CD14-positive monocyte (primary cell): ENCODE results near the gene BCL2L2. TPM values are rescaled to one million over a fixed set of nuclear protein-coding genes. Genes with fewer than 3 reads are reported as not detected.

Experiments
- DNase-seq, 3 donors: peaks; one replicate each; pipeline ENCODE4 v3.0.0-alpha.2; 2011 to 2022
- H2AFZ ChIP-seq: 2 replicates; pipeline ENCODE4 v1.6.0; 2012; ENCODE audit warnings: mild to moderate bottlenecking, low read depth, low read length, inconsistent platforms; ENCODE audit not compliant: insufficient read depth, poor library complexity, severe bottlenecking
- H3K27ac ChIP-seq, 2 donors: 1 replicate in 1 of 2; 2 replicates in 1 of 2; pipeline ENCODE4 v1.5.1; 2012 to 2013; ENCODE audit warnings: low read length in 2 of 2, control low read depth in 1 of 2, inconsistent platforms in 1 of 2, low read depth in 1 of 2, mild to moderate bottlenecking in 1 of 2
- H3K27me3 ChIP-seq, 2 donors: one replicate each; pipeline versions ENCODE4 v1.6.0 to v1.6.1; 2011 to 2013; ENCODE audit warnings: low read length in 2 of 2; ENCODE audit not compliant: control insufficient read depth in 2 of 2, insufficient read depth in 2 of 2
- H3K36me3 ChIP-seq, 2 donors: replicated peaks in 1 of 2; 1 replicate in 1 of 2; 2 replicates in 1 of 2; pipeline versions ENCODE4 v1.5.1 to v1.6.1; 2012 to 2013; ENCODE audit warnings: low read length in 2 of 2, control low read depth in 1 of 2, inconsistent platforms in 1 of 2, mild to moderate bottlenecking in 1 of 2; ENCODE audit not compliant: insufficient read depth in 2 of 2, control insufficient read depth in 1 of 2
- H3K4me1 ChIP-seq, 2 donors: 1 replicate in 1 of 2; 2 replicates in 1 of 2; pipeline versions ENCODE4 v1.5.1 to v1.6.1; 2012 to 2013; ENCODE audit warnings: low read length in 2 of 2, control low read depth in 1 of 2, inconsistent platforms in 1 of 2, mild to moderate bottlenecking in 1 of 2, moderate library complexity in 1 of 2; ENCODE audit not compliant: insufficient read depth in 2 of 2, control insufficient read depth in 1 of 2
- H3K4me2 ChIP-seq: replicated peaks from 2 replicates; pipeline ENCODE3; 2012; ENCODE audit warnings: low read length, moderate library complexity, mild to moderate bottlenecking; ENCODE audit not compliant: poor library complexity, severe bottlenecking; ENCODE audit errors: extremely low read depth
- H3K4me3 ChIP-seq, 3 experiments: fragments of 200-600 bp in 1 of 3; sonication (generic) in 1 of 3; replicated peaks in 1 of 3; 1 replicate in 2 of 3; 2 replicates in 1 of 3; pipeline ENCODE4 v1.5.1; 2011 to 2013; ENCODE audit warnings: low read length in 3 of 3, mild to moderate bottlenecking in 3 of 3, control low read depth in 2 of 3, low read depth in 2 of 3, inconsistent platforms in 1 of 3, moderate library complexity in 1 of 3
- H3K79me2 ChIP-seq: 2 replicates; pipeline ENCODE4 v1.6.0; 2012; ENCODE audit warnings: mild to moderate bottlenecking, control low read depth, inconsistent platforms, low read length, moderate library complexity; ENCODE audit not compliant: insufficient read depth
- H3K9ac ChIP-seq: 2 replicates; pipeline ENCODE4 v1.6.0; 2017; ENCODE audit warnings: low read length, mild to moderate bottlenecking; ENCODE audit not compliant: insufficient read depth, poor library complexity, severe bottlenecking
- H3K9me3 ChIP-seq, 2 donors: replicated peaks in 1 of 2; 1 replicate in 1 of 2; 2 replicates in 1 of 2; pipeline versions ENCODE4 v1.5.1 to v1.6.1; 2012 to 2013; ENCODE audit warnings: low read length in 2 of 2, control low read depth in 1 of 2; ENCODE audit not compliant: control insufficient read depth in 1 of 2, insufficient read depth in 1 of 2
- H4K20me1 ChIP-seq: 2 replicates; pipeline ENCODE4 v1.6.0; 2012; ENCODE audit warnings: mild to moderate bottlenecking, low read length, control low read depth, moderate library complexity; ENCODE audit not compliant: insufficient read depth
- H3K27ac Mint-ChIP-seq, 7 donors: one replicate each; pipeline ENCODE4 v1.8.0; 2020; ENCODE audit warnings: mild to moderate bottlenecking in 7 of 7, mixed read lengths in 7 of 7, moderate library complexity in 6 of 7, inconsistent platforms in 2 of 7
- H3K27me3 Mint-ChIP-seq, 3 donors: one replicate each; pipeline ENCODE4 v1.8.0; 2021 to 2022; ENCODE audit warnings: low read depth in 3 of 3, mild to moderate bottlenecking in 3 of 3, mixed read lengths in 3 of 3, moderate library complexity in 3 of 3, inconsistent platforms in 1 of 3
- H3K36me3 Mint-ChIP-seq, 2 donors: one replicate each; pipeline ENCODE4 v1.8.0; 2020; ENCODE audit warnings: mixed read lengths in 2 of 2, inconsistent platforms in 1 of 2, mild to moderate bottlenecking in 1 of 2
- H3K4me1 Mint-ChIP-seq: one replicate; pipeline ENCODE4 v1.8.0; 2020; ENCODE audit warnings: mild to moderate bottlenecking, mixed read lengths
- H3K4me3 Mint-ChIP-seq, 2 donors: one replicate each; pipeline ENCODE4 v1.8.0; 2020; ENCODE audit warnings: mild to moderate bottlenecking in 2 of 2, mixed read lengths in 2 of 2, moderate library complexity in 1 of 2
- H3K9me3 Mint-ChIP-seq, 7 donors: one replicate each; pipeline ENCODE4 v1.8.0; 2020 to 2022; ENCODE audit warnings: mixed read lengths in 7 of 7, mild to moderate bottlenecking in 6 of 7, moderate library complexity in 6 of 7, inconsistent platforms in 2 of 7
- CTCF ChIP-seq: fragments of 200-600 bp; IDR thresholded peaks from one replicate; pipeline ENCODE4 v1.8.0; 2022; ENCODE audit warnings: antibody characterized with exemption, mild to moderate bottlenecking
- WGBS: methylation state at CpG from one replicate; pipeline ENCODE4 v1.1.5; 2013; ENCODE audit warnings: missing lambda C conversion rate; ENCODE audit not compliant: insufficient coverage; 5-methylcytosine and 5-hydroxymethylcytosine counted together
- intact Hi-C, 2 donors: fragments of 100-400 bp; cut with micrococcal nuclease; formaldehyde crosslinking; loops; one replicate each; pipeline versions ENCODE4 v1.15.0 to v1.15.1; 2023
- polyA plus RNA-seq, 3 donors: library from polyadenylated mRNA; depleted of rRNA in 1 of 3; unstranded in 2 of 3; stranded (reverse) in 1 of 3; fragments of 300-500 nt in 2 of 3; fragments of >200 nt in 1 of 3; fragmentation: Illumina TruSeq in 2 of 3; gene quantifications; 1 replicate in 2 of 3; 2 replicates in 1 of 3; pipeline ENCODE4 v1.2.3, GENCODE V29; 2012 to 2021

Gene BCL2L2
- polyA plus RNA-seq, 3 donors = 0.90 to 23.7 (median 1.4) TPM

GRCh38 chr14:23322568-23323517 lies 16.2 kb downstream of the BCL2L2 start:
- 73% methylated on average over 4 of the region's 10 CpGs for WGBS

More at GRCh38 chr14:23322568-23323517, 16.2 kb downstream of the BCL2L2 start:
- Mint-ChIP-seq H3K4me1 (peaks cover 25% of the 10 kb centered on the region), H3K27ac (peak overlapping the region; percentile 94 to 98 (median 96)), H3K27me3 (peaks cover 0 to 2% (median 0%) of the 10 kb centered on the region in 3 donors), H3K36me3 (peaks cover 39 to 42% of the 10 kb centered on the region in 2 donors), H3K9me3 (peaks cover 0 to 3% (median 0%) of the 10 kb centered on the region in 7 donors), H3K4me3 (peak overlapping the region; percentile 90 to 92)
- H3K9ac ChIP-seq = peak overlapping the region; percentile 94
- peaks cover 27 to 37% of the 10 kb centered on the region in 2 donors for H3K36me3 ChIP-seq
- no peaks in the 10 kb centered on the region for H3K27me3 ChIP-seq
- peak overlapping the region; percentile 84 for H3K4me2 ChIP-seq
- no peak overlapping the region for H2AFZ ChIP-seq
- peaks cover 27% of the 10 kb centered on the region for H3K79me2 ChIP-seq
- H3K4me3 ChIP-seq = peak overlapping the region; percentile 74 to 92 (median 92)
- H3K9me3 ChIP-seq = no peaks in the 10 kb centered on the region
- peak overlapping the region in 1 of 2 donors; percentile 93 for H3K27ac ChIP-seq
- peaks cover 23 to 24% of the 10 kb centered on the region in 2 donors for H3K4me1 ChIP-seq
- intact Hi-C loops = loop anchor here (5.0 to 10.0 kb wide), 4 partner anchors 36 to 242 kb away; partner anchors contain the start of genes ACIN1 (in 1 of the 2), AP1G2 (in 1 of the 2), C14orf119 (in 1 of the 2) and HOMEZ (in 1 of the 2)
- no peak for TF ChIP-seq CTCF
- peaks cover 24% of the 10 kb centered on the region for H4K20me1 ChIP-seq
- no peak for DNase-seq
